Measurements from ENCODE around the gene BNIP3. TPM values are rescaled to one million over a fixed set of nuclear protein-coding genes. Genes with fewer than 3 reads are reported as not detected.

Gene BNIP3
- total and polyA plus RNA-seq, 2 of the 13 experiments (the other 11 are each of a cell fraction or from before 2014, with no cell fraction given): 73.7 to 223 TPM

- TF ChIP-seq LRRFIP1 (CRISPR knock-in tag; conservative IDR thresholded peaks at IDR 0.05): no peak
- peak in 1 of 2 experiments; percentile 35; a peak in 1 of 4 replicates for TF ChIP-seq MAFK (conservative IDR thresholded peaks at IDR 0.05 in 1 of 2, IDR thresholded peaks at IDR 0.05 in 1 of 2; ENCODE audit: low read length in 2 of 2)
- TF ChIP-seq MAX (IDR thresholded peaks at IDR 0.05): peak; percentile 90
- no peak for TF ChIP-seq XBP1 (CRISPR knock-in tag; IDR thresholded peaks at IDR 0.05)
- TF ChIP-seq ZUFSP (CRISPR knock-in tag; IDR thresholded peaks at IDR 0.05; ENCODE audit: borderline replicate concordance): no peak
- 0 out of 2 replicates have a peak, but pooled peaks have one; percentile 41 for TF ChIP-seq FLYWCH1 (CRISPR knock-in tag; IDR thresholded peaks at IDR 0.05)
- TF ChIP-seq ZNF607 (CRISPR knock-in tag; IDR thresholded peaks at IDR 0.05; ENCODE audit: borderline replicate concordance): peak; percentile 68; the same call in 1 of the 2 replicates
- TF ChIP-seq HNF1B (CRISPR knock-in tag; IDR thresholded peaks at IDR 0.05): no peak
- TF ChIP-seq ZBTB26 (CRISPR knock-in tag; IDR thresholded peaks at IDR 0.05; ENCODE audit: borderline replicate concordance): peak; percentile 79; the same call in 1 of the 2 replicates
- peak; percentile 66; the same call in 1 of the 2 replicates for TF ChIP-seq ZNF558 (CRISPR knock-in tag; IDR thresholded peaks at IDR 0.05; ENCODE audit: borderline replicate concordance)
- no peak for TF ChIP-seq NPAS2 (CRISPR knock-in tag; IDR thresholded peaks at IDR 0.05; ENCODE audit: borderline replicate concordance)
- no peak for TF ChIP-seq ZNF20 (CRISPR knock-in tag; IDR thresholded peaks at IDR 0.05)
- 0 out of 2 replicates have a peak, but pooled peaks have one; percentile 6 for TF ChIP-seq ZBTB3 (CRISPR knock-in tag; IDR thresholded peaks at IDR 0.05; ENCODE audit: borderline replicate concordance, low read depth)
- no peak for TF ChIP-seq ZNF180 (CRISPR knock-in tag; IDR thresholded peaks at IDR 0.05; ENCODE audit: borderline replicate concordance, low read depth)
- no peak for TF ChIP-seq ZNF710 (CRISPR knock-in tag; IDR thresholded peaks at IDR 0.05; ENCODE audit: borderline replicate concordance)
- no peak for TF ChIP-seq ZBTB14 (CRISPR knock-in tag; IDR thresholded peaks at IDR 0.05)
Measured at GRCh38 chr10:131998050-131998844, 16.5 kb upstream of the BNIP3 start (continued).

All from HepG2 (cell line).